GM10266 (cell line): ENCODE measurements around the gene SAMD5.

Experiments
- DNase-seq: peaks from one replicate; pipeline ENCODE4 v3.0.0; 2012; ENCODE audit errors: extremely low spot score
- TF ChIP-seq, protein P1 (sequence below): IDR thresholded peaks from 2 replicates; pipeline ENCODE4 v1.5.1; 2012; ENCODE audit warnings: mild to moderate bottlenecking, low read depth; ENCODE audit not compliant: control insufficient read depth, insufficient read depth; ENCODE audit errors: missing control alignments

Gene SAMD5

DNA sequence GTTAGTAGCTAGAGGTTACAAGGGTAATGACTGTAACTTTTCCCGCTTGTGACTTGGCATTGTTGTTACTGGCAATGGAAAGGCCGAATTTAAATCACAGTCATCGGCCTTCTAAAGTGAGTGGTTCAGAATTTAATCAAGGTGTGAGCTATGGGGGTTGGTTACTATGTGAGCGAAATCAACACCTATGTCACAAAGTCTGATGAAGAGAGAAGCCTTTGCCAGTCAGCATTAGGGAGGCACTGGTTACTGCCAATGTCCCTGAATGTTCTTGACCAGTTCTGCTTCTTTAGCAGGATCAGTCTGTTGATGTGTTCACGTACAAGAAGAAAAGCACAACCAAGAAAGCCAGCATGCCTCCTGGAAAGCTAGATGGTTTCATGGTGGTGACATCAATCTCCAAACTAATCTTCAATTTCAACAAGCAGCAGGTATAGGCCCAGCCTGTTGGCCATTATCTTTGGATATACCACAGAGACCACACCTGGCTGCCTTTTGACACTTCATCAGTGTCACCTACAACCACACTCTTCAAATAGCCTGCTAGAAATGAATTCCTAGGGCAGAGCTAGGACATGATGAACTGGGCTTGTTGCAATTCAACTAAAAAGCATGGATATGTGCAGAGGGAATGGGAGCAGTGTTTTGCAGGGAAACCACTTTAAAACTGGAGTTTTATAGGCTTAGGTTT, 17.2 kb downstream of the SAMD5 start:
- TF ChIP-seq, protein P1, sequence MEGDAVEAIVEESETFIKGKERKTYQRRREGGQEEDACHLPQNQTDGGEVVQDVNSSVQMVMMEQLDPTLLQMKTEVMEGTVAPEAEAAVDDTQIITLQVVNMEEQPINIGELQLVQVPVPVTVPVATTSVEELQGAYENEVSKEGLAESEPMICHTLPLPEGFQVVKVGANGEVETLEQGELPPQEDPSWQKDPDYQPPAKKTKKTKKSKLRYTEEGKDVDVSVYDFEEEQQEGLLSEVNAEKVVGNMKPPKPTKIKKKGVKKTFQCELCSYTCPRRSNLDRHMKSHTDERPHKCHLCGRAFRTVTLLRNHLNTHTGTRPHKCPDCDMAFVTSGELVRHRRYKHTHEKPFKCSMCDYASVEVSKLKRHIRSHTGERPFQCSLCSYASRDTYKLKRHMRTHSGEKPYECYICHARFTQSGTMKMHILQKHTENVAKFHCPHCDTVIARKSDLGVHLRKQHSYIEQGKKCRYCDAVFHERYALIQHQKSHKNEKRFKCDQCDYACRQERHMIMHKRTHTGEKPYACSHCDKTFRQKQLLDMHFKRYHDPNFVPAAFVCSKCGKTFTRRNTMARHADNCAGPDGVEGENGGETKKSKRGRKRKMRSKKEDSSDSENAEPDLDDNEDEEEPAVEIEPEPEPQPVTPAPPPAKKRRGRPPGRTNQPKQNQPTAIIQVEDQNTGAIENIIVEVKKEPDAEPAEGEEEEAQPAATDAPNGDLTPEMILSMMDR, result no peak
- DNase-seq, result no peak

DNA sequence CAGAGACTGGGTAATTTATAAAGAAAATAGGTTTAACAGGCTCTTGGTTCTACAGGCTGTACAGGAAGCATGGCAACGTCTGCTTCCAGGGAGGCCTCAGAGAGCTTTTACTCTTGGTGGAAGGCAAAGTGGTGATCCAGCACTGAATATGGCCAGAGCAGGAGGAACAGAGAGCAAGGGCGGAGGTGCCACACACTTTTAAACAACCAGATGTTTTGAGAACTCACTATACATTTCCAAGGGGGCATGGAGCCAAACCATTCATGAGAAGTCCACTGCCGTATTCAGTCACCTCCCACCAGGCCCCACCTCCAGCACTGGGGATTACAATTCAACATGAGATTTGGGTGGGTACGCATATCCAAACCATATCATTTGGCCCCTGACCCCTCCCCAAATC, 18.7 kb downstream of the SAMD5 start:
- no peak for DNase-seq
- TF ChIP-seq, protein P1, result no peak

DNA sequence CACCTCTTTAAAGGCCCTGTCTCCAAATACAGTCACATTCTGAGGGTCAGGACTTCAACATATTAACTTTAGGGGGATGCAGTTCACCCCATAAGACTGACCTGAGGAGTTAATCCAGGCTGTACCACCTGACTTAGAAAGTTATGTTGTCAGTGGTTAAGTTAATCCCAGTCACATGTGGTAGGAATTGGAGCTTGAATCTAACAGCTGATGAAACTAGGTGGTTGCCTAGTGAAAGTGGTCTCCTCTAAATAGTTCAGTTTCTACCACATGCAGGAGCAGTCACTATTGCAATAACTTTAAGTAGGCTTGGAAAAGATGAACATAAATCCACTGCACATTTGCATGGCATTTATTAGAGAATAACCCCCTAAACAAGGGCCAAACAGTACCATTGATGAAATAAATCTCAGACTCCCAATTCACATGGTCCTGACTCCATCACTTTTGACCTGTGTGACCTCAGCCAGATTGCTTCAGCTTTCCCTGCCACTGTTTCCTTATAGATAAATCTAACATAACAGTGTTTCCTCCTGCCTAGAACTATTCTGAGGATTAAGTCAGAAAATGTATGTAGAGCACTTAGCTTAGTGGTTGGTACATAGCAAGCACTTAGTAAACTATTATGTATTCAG, 20.1 kb downstream of the SAMD5 start:
- TF ChIP-seq, protein P1, result no peak

GRCh38 chr6:147530132-147531060, 21.9 kb downstream of the SAMD5 start:
- DNase-seq, result no peak
- TF ChIP-seq, protein P1, result no peak

More for the DNA sequence above, 20.1 kb downstream of the SAMD5 start:
- DNase-seq, result no peak

- DNase-seq, result no peak
- TF ChIP-seq, protein P1, result no peak
Observed at GRCh38 chr6:147531321-147531720, 22.8 kb downstream of the SAMD5 start.

GRCh38 chr6:147534116-147534860, 25.8 kb downstream of the SAMD5 start:
- DNase-seq, result no peak
- TF ChIP-seq, protein P1, result no peak
